Stimulated activated naive B cell treated with anti-CD40 and anti-IgM and Interleukin-4, amounts not matched to agents 10 μg/mL and 1 μg/mL and 100 μg/mL, for 72 hours (primary cell): ENCODE measurements around the gene HSD17B14.
"Not testable (repeated sequence)": the region's sequence is repeated elsewhere in the genome, so short reads cannot be mapped to it uniquely, and the experiment has no call there.

Source experiments
- ATAC-seq, 2 donors: fragments of 150-1000 bp; cut with Tn5 transposase; replicated peaks; 2 replicates each; pipeline ENCODE4 v1.10.0; 2021; ENCODE audit warnings: moderate library complexity in 1 of 2
- DNase-seq: peaks from one replicate; pipeline ENCODE4 v3.0.0; 2021
- H3K27ac Mint-ChIP-seq: one replicate; pipeline ENCODE4 v1.8.0; 2022; ENCODE audit warnings: mild to moderate bottlenecking, mixed read lengths
- H3K27me3 Mint-ChIP-seq, 2 donors: one replicate each; pipeline ENCODE4 v1.8.0; 2022; ENCODE audit warnings: mixed read lengths in 2 of 2
- H3K36me3 Mint-ChIP-seq, 2 donors: one replicate each; pipeline ENCODE4 v1.8.0; 2022; ENCODE audit warnings: mixed read lengths in 2 of 2, mild to moderate bottlenecking in 1 of 2
- H3K4me1 Mint-ChIP-seq, 2 donors: one replicate each; pipeline ENCODE4 v1.8.0; 2022; ENCODE audit warnings: mixed read lengths in 2 of 2, mild to moderate bottlenecking in 1 of 2
- H3K4me3 Mint-ChIP-seq, 2 donors: one replicate each; pipeline ENCODE4 v1.8.0; 2022; ENCODE audit warnings: mild to moderate bottlenecking in 2 of 2, mixed read lengths in 2 of 2, moderate library complexity in 1 of 2
- H3K9me3 Mint-ChIP-seq, 2 donors: one replicate each; pipeline ENCODE4 v1.8.0; 2022; ENCODE audit warnings: mixed read lengths in 2 of 2, mild to moderate bottlenecking in 1 of 2

HSD17B14 gene

DNA sequence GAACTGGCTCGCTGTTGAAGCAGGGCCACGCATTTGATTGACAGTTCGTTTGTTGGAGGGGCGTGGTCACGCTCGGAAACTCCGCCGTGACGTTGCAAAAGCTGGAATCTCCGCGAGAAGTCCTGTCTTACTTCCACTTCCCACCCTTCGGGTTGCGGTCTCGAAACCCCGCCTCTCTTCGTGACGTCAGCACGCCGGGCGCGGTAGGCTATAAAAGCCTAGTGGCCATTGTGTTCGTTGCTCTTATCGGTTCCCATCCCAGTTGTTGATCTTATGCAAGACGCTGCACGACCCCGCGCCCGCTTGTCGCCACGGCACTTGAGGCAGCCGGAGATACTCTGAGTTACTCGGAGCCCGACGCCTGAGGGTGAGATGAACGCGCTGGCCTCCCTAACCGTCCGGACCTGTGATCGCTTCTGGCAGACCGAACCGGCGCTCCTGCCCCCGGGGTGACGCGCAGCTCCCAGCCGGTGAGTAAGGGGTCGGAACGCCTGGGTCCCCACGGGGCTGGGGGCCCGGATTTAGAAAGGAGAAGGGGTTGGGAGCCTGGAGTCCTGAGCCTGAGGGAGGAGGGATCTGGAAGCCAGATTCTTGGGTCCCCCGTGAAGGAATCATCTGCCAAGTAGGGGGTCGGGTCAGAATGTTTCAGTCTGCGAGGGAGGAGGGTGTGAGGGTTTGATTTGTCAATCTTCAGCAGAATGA lies 36.0 kb upstream of the HSD17B14 start, which contains the start of gene PPP1R15A:
TSS of gene PPP1R15A (plus strand) at position 240 of the 702 bp plus-strand sequence. CDS start 813 bp downstream, outside the sequence.
- ATAC-seq (peak; percentile 48 to 61), DNase-seq (peak; percentile 98)
- Mint-ChIP-seq H3K27me3 (no peaks in the 10 kb centered on the region), H3K36me3 (peaks cover 41 to 48% of the 10 kb centered on the region in 2 donors), H3K27ac (peak within 1 kb of the TSS; percentile 100), H3K9me3 (no peaks in the 10 kb centered on the region), H3K4me3 (peak within 1 kb of the TSS; percentile 99), H3K4me1 (peaks cover 31 to 47% of the 10 kb centered on the region in 2 donors)

GRCh38 chr19:48871471-48872181 lies 35.3 kb upstream of the HSD17B14 start:
- DNase-seq, ATAC-seq, H3K27me3 Mint-ChIP-seq, H3K9me3 Mint-ChIP-seq: not testable (repeated sequence)
- H3K4me1 Mint-ChIP-seq, result peaks cover 31 to 44% of the 10 kb centered on the region in 2 donors
- peaks cover 38 to 45% of the 10 kb centered on the region in 2 donors for H3K36me3 Mint-ChIP-seq
- H3K4me3 Mint-ChIP-seq, result peak overlapping the region; percentile 99
- H3K27ac Mint-ChIP-seq, result peak overlapping the region; percentile 100

- no peak overlapping the region for H3K27ac Mint-ChIP-seq
- ATAC-seq (no peak), DNase-seq (no peak)
- H3K4me3 Mint-ChIP-seq, result no peak overlapping the region
- H3K36me3 Mint-ChIP-seq, result peaks cover 23 to 29% of the 10 kb centered on the region in 2 donors
- H3K9me3 Mint-ChIP-seq, result no peaks in the 10 kb centered on the region
- peaks cover 0 to 5% of the 10 kb centered on the region in 2 donors for H3K27me3 Mint-ChIP-seq
- H3K4me1 Mint-ChIP-seq, result peaks cover 23 to 28% of the 10 kb centered on the region in 2 donors
These were observed 33.8 kb upstream of the HSD17B14 start for GRCh38 chr19:48870048-48870447.

- ATAC-seq (no peak), DNase-seq (no peak)
- Mint-ChIP-seq H3K36me3 (peaks cover 7 to 13% of the 10 kb centered on the region in 2 donors), H3K9me3 (no peaks in the 10 kb centered on the region), H3K4me1 (peaks cover 9 to 13% of the 10 kb centered on the region in 2 donors), H3K27me3 (peaks cover 0 to 5% of the 10 kb centered on the region in 2 donors), H3K4me3 (no peak within 1 kb of the TSS), H3K27ac (no peak within 1 kb of the TSS)
These were observed 32.0 kb upstream of the HSD17B14 start, which contains the start of gene PLEKHA4 for GRCh38 chr19:48868114-48868886. Gene PLEKHA4, minus strand, starts transcription at chr19:48868617. Its CDS starts 997 bp downstream, at chr19:48867620.

DNA sequence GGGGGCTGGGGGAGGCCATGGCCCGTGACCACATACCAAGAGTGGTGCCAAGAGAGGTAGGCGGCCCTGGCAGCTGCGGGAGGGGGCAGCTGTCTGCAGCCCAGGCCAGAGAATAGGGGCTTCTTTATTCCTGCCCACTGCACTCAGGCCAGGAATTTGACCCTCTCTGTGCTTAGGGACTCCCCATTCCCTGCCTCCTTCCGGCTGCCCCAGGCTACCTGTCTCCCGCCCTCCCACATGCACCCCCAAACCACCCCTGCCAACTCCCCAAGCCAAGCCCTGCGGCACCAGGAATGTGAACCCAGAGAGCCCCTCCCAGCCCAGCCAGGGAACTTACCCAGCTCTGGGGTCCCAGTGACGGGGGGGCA lies 31.4 kb upstream of the HSD17B14 start:
- no peaks in the 10 kb centered on the region for H3K9me3 Mint-ChIP-seq
- no peak overlapping the region for H3K27ac Mint-ChIP-seq
- peaks cover 0 to 5% of the 10 kb centered on the region in 2 donors for H3K27me3 Mint-ChIP-seq
- ATAC-seq, result no peak
- peaks cover 7 to 11% of the 10 kb centered on the region in 2 donors for H3K4me1 Mint-ChIP-seq
- DNase-seq, result no peak
- peaks cover 4 to 7% of the 10 kb centered on the region in 2 donors for H3K36me3 Mint-ChIP-seq
- no peak overlapping the region for H3K4me3 Mint-ChIP-seq

DNA sequence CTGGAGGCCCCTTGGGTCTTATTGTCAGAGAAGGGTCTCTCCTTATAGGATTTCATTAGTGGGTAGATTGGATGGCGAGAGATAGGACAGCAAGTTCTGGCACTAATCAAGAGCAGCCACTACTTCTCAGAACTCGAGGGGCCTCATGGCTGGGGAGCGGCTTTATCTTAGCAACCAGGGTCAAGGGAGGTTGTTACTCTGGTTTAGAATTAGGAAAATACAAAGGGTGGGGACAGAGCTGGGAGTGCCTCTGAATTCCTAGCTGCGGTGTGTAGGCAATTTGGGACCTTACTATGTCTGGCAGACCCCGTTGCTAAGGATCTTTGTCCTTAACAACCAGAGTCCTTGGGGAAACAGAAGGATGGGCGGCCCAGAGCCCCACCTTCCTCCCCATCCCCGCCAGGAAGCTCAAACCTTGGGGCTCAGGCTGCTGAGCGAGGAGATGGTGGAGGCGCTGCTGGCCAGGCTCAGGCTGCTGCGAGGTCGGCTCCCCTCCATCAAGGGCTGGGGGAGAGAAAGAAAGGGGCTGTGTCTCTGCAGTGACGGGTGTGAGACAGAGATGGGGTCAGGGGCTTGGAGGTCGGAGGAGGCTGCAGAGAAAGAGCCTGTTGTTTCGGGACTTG lies 30.9 kb upstream of the HSD17B14 start:
- Mint-ChIP-seq H3K4me1 (peaks cover 5 to 7% of the 10 kb centered on the region in 2 donors), H3K36me3 (peaks cover 1 to 2% of the 10 kb centered on the region in 2 donors), H3K9me3 (no peaks in the 10 kb centered on the region), H3K27ac (no peak overlapping the region), H3K4me3 (no peak overlapping the region), H3K27me3 (peaks cover 0 to 5% of the 10 kb centered on the region in 2 donors)
- no peak for DNase-seq
- ATAC-seq, result no peak

DNA sequence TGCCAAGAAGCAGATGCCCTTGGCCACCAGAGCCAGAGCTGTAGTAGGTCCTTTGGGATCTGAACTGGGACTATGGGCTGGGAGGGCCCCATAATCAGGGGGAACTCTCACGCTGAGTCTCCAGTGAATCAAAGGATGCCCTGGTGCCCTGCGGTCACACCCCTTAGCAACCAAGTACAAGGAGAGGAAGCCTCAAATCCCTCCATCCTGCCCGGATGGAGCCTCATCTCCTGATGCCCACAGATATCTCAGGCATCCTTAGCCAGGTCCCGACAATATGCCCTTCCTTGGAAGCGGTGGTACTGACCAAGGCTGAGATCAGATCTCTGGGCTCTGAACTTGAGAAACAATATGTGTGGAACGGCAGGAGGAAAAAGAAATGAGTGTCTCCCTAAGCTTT lies 30.4 kb upstream of the HSD17B14 start:
- ATAC-seq (no peak), DNase-seq (no peak)
- Mint-ChIP-seq H3K9me3 (no peaks in the 10 kb centered on the region), H3K36me3 (no peaks in the 10 kb centered on the region), H3K27ac (no peak overlapping the region), H3K4me1 (peaks cover 5 to 6% of the 10 kb centered on the region in 2 donors), H3K4me3 (no peak overlapping the region), H3K27me3 (peaks cover 0 to 5% of the 10 kb centered on the region in 2 donors)

- Mint-ChIP-seq H3K4me3 (no peak overlapping the region), H3K4me1 (peaks cover 8 to 13% of the 10 kb centered on the region in 2 donors), H3K27me3 (peaks cover 0 to 5% of the 10 kb centered on the region in 2 donors), H3K36me3 (no peaks in the 10 kb centered on the region), H3K9me3 (no peaks in the 10 kb centered on the region), H3K27ac (no peak overlapping the region)
- no peak for DNase-seq
- ATAC-seq, result no peak
These were observed 26.5 kb upstream of the HSD17B14 start for GRCh38 chr19:48862827-48863226.

DNA sequence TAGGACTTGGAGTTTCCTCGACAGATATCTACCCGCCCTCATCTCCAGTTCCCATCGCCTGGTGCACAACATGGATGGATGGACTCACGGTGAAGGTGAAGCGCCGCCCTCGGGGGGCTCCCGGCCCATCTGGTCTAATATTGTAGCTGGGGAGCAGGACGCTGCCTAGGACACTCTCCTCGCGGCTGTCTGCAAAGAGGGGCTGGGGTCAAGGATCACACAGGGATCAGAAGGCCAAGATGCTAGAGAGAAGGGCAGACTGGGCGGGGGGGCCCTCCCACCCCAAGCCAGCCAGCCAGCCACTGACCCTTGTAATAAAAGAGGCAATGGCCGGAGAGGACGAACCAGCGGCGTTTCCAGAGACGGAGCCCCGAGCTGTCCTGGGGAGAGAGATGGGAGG lies 25.0 kb upstream of the HSD17B14 start:
- H3K4me1 Mint-ChIP-seq, result peaks cover 8 to 13% of the 10 kb centered on the region in 2 donors
- ATAC-seq, result no peak
- H3K4me3 Mint-ChIP-seq, result no peak overlapping the region
- no peak for DNase-seq
- no peaks in the 10 kb centered on the region for H3K36me3 Mint-ChIP-seq
- no peaks in the 10 kb centered on the region for H3K9me3 Mint-ChIP-seq
- H3K27me3 Mint-ChIP-seq, result peaks cover 0 to 5% of the 10 kb centered on the region in 2 donors
- H3K27ac Mint-ChIP-seq, result peak overlapping the region; percentile 32

- Mint-ChIP-seq H3K36me3 (no peaks in the 10 kb centered on the region), H3K4me3 (peak overlapping the region; percentile 85 to 89), H3K9me3 (no peaks in the 10 kb centered on the region), H3K27me3 (no peaks in the 10 kb centered on the region), H3K4me1 (peaks cover 8 to 13% of the 10 kb centered on the region in 2 donors), H3K27ac (peak overlapping the region; percentile 69)
- DNase-seq, result peak; percentile 61
- ATAC-seq, result peak; percentile 55 to 72
These were observed 23.7 kb upstream of the HSD17B14 start for GRCh38 chr19:48859711-48860572.

- H3K9me3 Mint-ChIP-seq, result no peaks in the 10 kb centered on the region
- DNase-seq, result peak; percentile 75
- peak overlapping the region; percentile 74 for H3K27ac Mint-ChIP-seq
- H3K4me1 Mint-ChIP-seq, result peaks cover 8 to 13% of the 10 kb centered on the region in 2 donors
- peak; percentile 85 to 86 for ATAC-seq
- no peaks in the 10 kb centered on the region for H3K27me3 Mint-ChIP-seq
- peak overlapping the region; percentile 85 to 89 for H3K4me3 Mint-ChIP-seq
- no peaks in the 10 kb centered on the region for H3K36me3 Mint-ChIP-seq
These were observed 22.9 kb upstream of the HSD17B14 start for GRCh38 chr19:48858984-48859710.

- peaks cover 8 to 13% of the 10 kb centered on the region in 2 donors for H3K4me1 Mint-ChIP-seq
- DNase-seq, result no peak
- no peaks in the 10 kb centered on the region for H3K27me3 Mint-ChIP-seq
- no peaks in the 10 kb centered on the region for H3K36me3 Mint-ChIP-seq
- H3K9me3 Mint-ChIP-seq, result no peaks in the 10 kb centered on the region
- ATAC-seq, result no peak
- no peak overlapping the region for H3K4me3 Mint-ChIP-seq
- no peak overlapping the region for H3K27ac Mint-ChIP-seq
These were observed 20.6 kb upstream of the HSD17B14 start for GRCh38 chr19:48856921-48857320.
